ENCODE measurements around the gene GATAD2A.

DNA sequence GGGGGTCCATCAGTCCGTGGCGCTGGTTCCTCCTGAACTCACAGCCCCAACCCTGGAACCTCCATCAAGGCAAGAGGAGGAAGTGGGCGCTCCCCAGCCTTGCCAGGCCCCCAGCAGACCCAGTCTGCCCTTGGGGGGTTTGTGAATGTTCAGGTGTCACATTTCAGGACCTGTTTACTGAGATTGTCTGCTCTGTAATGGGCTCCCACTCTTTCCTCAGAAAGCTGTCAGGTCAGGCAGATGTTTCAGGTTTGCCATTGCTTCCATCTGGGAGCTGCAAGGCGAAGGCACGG, 80.5 kb downstream of the GATAD2A start:
- TF ChIP-seq, protein P1, sequence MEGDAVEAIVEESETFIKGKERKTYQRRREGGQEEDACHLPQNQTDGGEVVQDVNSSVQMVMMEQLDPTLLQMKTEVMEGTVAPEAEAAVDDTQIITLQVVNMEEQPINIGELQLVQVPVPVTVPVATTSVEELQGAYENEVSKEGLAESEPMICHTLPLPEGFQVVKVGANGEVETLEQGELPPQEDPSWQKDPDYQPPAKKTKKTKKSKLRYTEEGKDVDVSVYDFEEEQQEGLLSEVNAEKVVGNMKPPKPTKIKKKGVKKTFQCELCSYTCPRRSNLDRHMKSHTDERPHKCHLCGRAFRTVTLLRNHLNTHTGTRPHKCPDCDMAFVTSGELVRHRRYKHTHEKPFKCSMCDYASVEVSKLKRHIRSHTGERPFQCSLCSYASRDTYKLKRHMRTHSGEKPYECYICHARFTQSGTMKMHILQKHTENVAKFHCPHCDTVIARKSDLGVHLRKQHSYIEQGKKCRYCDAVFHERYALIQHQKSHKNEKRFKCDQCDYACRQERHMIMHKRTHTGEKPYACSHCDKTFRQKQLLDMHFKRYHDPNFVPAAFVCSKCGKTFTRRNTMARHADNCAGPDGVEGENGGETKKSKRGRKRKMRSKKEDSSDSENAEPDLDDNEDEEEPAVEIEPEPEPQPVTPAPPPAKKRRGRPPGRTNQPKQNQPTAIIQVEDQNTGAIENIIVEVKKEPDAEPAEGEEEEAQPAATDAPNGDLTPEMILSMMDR (IDR thresholded peaks at IDR 0.05; ENCODE audit: insufficient read depth, low read depth, low read length), result no peak
- TF ChIP-seq EZH2 (IDR thresholded peaks at IDR 0.05; ENCODE audit: insufficient read depth, low read length), result no peak

Data from astrocyte (in vitro differentiated cells and primary cell).